ENCODE measurements around the gene C11orf71. TPM values are rescaled to one million over a fixed set of nuclear protein-coding genes. Genes with fewer than 3 reads are reported as not detected.

The C11orf71 gene
- total RNA-seq, 1 donor from 2014 or later, result 8.8 TPM

GRCh38 chr11:114442536-114442935, 42.2 kb upstream of the C11orf71 start:
- Mint-ChIP-seq H3K4me3 (no peak overlapping the region), H3K4me1 (peaks cover 52% of the 10 kb centered on the region), H3K36me3 (peaks cover 18% of the 10 kb centered on the region), H3K27me3 (ENCODE audit: low read depth) (no peaks in the 10 kb centered on the region), H3K9me3 (no peaks in the 10 kb centered on the region), H3K27ac (no peak overlapping the region)
- TF ChIP-seq, protein P1, sequence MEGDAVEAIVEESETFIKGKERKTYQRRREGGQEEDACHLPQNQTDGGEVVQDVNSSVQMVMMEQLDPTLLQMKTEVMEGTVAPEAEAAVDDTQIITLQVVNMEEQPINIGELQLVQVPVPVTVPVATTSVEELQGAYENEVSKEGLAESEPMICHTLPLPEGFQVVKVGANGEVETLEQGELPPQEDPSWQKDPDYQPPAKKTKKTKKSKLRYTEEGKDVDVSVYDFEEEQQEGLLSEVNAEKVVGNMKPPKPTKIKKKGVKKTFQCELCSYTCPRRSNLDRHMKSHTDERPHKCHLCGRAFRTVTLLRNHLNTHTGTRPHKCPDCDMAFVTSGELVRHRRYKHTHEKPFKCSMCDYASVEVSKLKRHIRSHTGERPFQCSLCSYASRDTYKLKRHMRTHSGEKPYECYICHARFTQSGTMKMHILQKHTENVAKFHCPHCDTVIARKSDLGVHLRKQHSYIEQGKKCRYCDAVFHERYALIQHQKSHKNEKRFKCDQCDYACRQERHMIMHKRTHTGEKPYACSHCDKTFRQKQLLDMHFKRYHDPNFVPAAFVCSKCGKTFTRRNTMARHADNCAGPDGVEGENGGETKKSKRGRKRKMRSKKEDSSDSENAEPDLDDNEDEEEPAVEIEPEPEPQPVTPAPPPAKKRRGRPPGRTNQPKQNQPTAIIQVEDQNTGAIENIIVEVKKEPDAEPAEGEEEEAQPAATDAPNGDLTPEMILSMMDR (IDR thresholded peaks at IDR 0.05; ENCODE audit: unreplicated experiment), result no peak
- DNase-seq (ENCODE audit: low spot score in 2 of 2, unreplicated experiment in 2 of 2), result no peak

- Mint-ChIP-seq H3K4me1 (peaks cover 47% of the 10 kb centered on the region), H3K27ac (no peak overlapping the region), H3K36me3 (peaks cover 14% of the 10 kb centered on the region), H3K9me3 (no peaks in the 10 kb centered on the region), H3K4me3 (no peak overlapping the region), H3K27me3 (ENCODE audit: low read depth) (no peaks in the 10 kb centered on the region)
- TF ChIP-seq, protein P1 (IDR thresholded peaks at IDR 0.05; ENCODE audit: unreplicated experiment), result no peak
- DNase-seq (ENCODE audit: low spot score in 2 of 2, unreplicated experiment in 2 of 2), result no peak
Measured at GRCh38 chr11:114441921-114442320, 41.6 kb upstream of the C11orf71 start.

GRCh38 chr11:114440971-114441763, 40.9 kb upstream of the C11orf71 start:
- Mint-ChIP-seq H3K4me3 (peak overlapping the region; percentile 60), H3K27ac (peak overlapping the region; percentile 90), H3K27me3 (ENCODE audit: low read depth) (no peaks in the 10 kb centered on the region), H3K36me3 (peaks cover 8% of the 10 kb centered on the region), H3K4me1 (peaks cover 47% of the 10 kb centered on the region), H3K9me3 (no peaks in the 10 kb centered on the region)
- TF ChIP-seq, protein P1 (IDR thresholded peaks at IDR 0.05; ENCODE audit: unreplicated experiment), result no peak
- no peak for DNase-seq (ENCODE audit: low spot score in 2 of 2, unreplicated experiment in 2 of 2)

DNA sequence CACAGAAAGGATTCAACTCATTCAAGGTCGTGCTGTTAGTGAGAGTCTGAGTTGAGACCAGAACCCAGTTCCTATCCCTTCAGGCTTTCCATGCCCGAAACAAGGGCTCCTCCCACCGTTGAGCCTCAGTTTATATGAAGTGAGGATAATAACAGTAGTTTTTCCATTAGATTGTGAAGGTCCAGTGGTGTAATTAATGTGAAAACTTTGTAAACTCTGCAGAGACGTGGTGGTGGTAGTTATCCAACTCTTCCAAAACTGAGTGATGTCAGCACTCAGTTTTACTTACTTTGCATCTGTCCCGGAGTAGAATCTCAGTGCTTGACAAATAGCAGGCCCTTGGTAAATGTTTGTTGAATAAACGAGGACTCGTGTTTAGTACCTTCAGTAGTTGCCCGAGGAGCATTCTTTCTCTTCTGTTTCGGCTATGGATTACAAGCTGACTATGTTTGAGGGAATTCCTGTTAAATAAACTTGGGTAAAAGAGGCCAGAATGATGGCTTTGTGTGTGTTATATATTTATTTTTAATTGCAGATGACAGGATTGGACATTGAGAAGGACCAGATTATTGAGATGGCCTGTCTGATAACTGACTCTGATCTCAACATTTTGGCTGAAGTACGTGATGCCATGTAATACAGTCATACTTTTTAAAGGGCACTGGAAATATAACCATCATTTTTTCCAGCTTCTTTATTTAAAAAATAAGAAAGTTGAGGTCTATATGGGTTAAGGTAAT, 40.0 kb upstream of the C11orf71 start:
- H3K27me3 Mint-ChIP-seq (ENCODE audit: low read depth), result no peaks in the 10 kb centered on the region
- peak overlapping the region; percentile 99 for H3K27ac Mint-ChIP-seq
- H3K4me1 Mint-ChIP-seq, result peaks cover 47% of the 10 kb centered on the region
- TF ChIP-seq, protein P1 (IDR thresholded peaks at IDR 0.05; ENCODE audit: unreplicated experiment), result no peak
- peaks cover 5% of the 10 kb centered on the region for H3K36me3 Mint-ChIP-seq
- H3K9me3 Mint-ChIP-seq, result no peaks in the 10 kb centered on the region
- no peak for DNase-seq (ENCODE audit: low spot score in 2 of 2, unreplicated experiment in 2 of 2)
- H3K4me3 Mint-ChIP-seq, result peak overlapping the region; percentile 99

DNA sequence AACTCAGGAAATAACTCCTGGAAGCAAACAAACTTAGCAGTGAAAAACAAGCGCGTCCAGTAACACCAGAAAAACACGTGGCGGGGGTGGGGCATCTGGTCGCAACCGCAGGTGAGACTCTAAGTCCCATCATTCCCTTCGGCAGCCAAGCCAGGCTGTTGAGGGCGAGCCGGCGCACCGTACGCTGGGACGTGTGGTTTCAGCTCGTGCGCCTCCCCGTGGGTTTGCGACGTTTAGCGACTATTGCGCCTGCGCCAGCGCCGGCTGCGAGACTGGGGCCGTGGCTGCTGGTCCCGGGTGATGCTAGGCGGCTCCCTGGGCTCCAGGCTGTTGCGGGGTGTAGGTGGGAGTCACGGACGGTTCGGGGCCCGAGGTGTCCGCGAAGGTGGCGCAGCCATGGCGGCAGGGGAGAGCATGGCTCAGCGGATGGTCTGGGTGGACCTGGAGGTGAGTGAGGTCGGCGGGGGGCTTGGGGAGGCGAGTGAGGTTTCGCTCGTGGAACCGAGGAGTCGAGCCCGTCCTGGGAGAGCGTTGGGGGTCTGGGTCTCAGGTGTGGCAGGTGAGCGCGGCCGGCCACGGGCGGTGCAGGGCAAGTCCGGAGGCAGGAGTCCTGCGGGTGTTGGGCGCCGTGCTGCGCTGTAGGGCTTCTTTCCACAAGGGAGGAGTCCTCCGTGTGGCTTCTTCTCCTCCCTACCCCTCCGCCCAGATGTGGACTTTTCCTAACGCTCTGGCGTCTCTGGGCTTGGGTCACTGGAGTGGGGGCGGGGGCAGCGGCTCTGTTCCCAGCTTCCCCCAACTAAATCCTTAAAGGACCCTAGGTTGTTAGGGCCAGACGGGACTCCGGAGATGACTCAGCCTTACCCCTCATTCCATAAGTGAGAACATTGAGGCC, 39.2 kb upstream of the C11orf71 start, which contains the start of gene REXO2:
TSS of gene REXO2 (plus strand) at position 239 of the 892 bp plus-strand sequence. CDS start at position 301, 62 bp downstream.
- peak; percentile 78 to 92 for DNase-seq (ENCODE audit: low spot score in 2 of 2, unreplicated experiment in 2 of 2)
- H3K4me3 Mint-ChIP-seq, result peak within 1 kb of the TSS; percentile 99
- peak within 1 kb of the TSS; percentile 99 for H3K27ac Mint-ChIP-seq
- H3K4me1 Mint-ChIP-seq, result peaks cover 40% of the 10 kb centered on the region
- H3K9me3 Mint-ChIP-seq, result no peaks in the 10 kb centered on the region
- H3K27me3 Mint-ChIP-seq (ENCODE audit: low read depth), result no peaks in the 10 kb centered on the region
- TF ChIP-seq, protein P1 (IDR thresholded peaks at IDR 0.05; ENCODE audit: unreplicated experiment), result no peak
- H3K36me3 Mint-ChIP-seq, result peaks cover 10% of the 10 kb centered on the region

Measured in mesothelial cell of epicardium (in vitro differentiated cells).